Fibroblast of the aortic adventitia (primary cell): ENCODE measurements around the gene CALR. TPM values are rescaled to one million over a fixed set of nuclear protein-coding genes. Genes with fewer than 3 reads are reported as not detected.

Experiments
- DNase-seq: peaks from one replicate; pipeline ENCODE4 v3.0.0-alpha.2; 2010; ENCODE audit warnings: low read depth
- H3K4me3 ChIP-seq: 2 replicates; pipeline ENCODE4 v1.5.1; 2011; ENCODE audit warnings: low read depth, mild to moderate bottlenecking, control low read depth, low read length, moderate library complexity
- total RNA-seq: library from RNA; depleted of rRNA; stranded (reverse); fragments of >200 nt; gene quantifications from 2 replicates; pipeline ENCODE4 v1.2.3, GENCODE V29; 2012; ENCODE audit warnings: low replicate concordance
- TF ChIP-seq, protein P1 (sequence below): IDR thresholded peaks from 2 replicates; pipeline ENCODE4 v1.5.1; 2011; ENCODE audit warnings: mild to moderate bottlenecking, low read length, control low read depth, inconsistent platforms; ENCODE audit not compliant: insufficient read depth

Gene CALR
- total RNA-seq, 1 donor = 1,776 TPM

DNA sequence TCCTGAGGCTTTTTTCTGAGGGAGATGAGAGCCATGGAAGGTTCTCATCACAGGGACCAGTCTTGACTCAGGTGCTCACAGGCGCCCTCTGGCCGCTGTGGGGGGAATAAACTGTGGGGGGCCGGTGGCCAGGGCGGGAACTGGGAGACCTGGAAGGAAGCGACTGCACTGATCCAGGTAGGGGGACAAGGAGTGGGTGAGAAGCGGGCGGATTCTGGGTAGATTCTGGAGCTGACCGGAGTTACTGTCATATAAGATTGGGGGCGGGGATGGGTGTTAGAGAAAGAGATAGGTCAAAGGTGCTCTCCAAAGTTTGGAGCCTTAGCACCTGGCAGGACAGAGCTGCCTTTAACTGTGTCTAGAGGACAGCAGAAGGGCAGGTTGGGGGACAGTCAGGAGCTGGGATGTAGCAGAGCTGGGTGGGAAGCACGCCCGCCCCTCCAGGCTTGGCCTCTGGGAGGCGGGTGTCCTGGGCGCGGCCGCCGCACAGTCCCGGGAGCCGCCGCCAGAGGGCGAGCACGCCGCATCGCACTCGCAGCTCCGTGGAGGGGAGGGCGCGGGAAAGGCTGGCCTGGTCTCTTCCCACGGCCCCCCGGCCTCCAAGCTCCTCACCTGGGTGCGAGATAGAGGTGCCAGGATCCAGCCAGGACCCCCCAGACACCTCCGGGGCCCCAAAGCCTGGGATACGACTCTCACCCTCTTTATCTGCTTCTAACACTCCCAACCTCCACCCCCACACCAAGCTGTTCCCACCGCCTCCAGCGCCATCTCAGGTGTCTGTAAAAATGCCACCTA lies 26.8 kb downstream of the CALR start:
- H3K4me3 ChIP-seq = peak overlapping the region; percentile 67
- peak; percentile 65 for DNase-seq
- TF ChIP-seq, protein P1, sequence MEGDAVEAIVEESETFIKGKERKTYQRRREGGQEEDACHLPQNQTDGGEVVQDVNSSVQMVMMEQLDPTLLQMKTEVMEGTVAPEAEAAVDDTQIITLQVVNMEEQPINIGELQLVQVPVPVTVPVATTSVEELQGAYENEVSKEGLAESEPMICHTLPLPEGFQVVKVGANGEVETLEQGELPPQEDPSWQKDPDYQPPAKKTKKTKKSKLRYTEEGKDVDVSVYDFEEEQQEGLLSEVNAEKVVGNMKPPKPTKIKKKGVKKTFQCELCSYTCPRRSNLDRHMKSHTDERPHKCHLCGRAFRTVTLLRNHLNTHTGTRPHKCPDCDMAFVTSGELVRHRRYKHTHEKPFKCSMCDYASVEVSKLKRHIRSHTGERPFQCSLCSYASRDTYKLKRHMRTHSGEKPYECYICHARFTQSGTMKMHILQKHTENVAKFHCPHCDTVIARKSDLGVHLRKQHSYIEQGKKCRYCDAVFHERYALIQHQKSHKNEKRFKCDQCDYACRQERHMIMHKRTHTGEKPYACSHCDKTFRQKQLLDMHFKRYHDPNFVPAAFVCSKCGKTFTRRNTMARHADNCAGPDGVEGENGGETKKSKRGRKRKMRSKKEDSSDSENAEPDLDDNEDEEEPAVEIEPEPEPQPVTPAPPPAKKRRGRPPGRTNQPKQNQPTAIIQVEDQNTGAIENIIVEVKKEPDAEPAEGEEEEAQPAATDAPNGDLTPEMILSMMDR = peak; percentile 87

DNA sequence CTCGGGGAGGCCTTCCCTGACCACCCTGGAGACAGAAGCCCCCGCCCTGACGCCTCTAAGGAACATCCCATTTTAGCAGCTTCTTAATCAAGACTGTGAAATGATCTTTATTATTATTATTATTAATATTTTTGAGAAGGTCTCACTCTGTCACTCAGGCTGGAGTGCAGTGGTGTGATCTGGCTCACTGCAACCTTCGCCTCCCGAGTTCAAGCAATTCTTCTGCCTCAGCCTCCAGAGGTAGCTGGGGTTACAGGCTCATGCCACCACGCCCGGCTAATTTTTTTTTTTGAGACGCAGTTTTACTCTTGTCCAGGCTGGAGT lies 27.4 kb downstream of the CALR start:
- DNase-seq = no peak
- H3K4me3 ChIP-seq = no peak overlapping the region
- TF ChIP-seq, protein P1 = no peak

DNA sequence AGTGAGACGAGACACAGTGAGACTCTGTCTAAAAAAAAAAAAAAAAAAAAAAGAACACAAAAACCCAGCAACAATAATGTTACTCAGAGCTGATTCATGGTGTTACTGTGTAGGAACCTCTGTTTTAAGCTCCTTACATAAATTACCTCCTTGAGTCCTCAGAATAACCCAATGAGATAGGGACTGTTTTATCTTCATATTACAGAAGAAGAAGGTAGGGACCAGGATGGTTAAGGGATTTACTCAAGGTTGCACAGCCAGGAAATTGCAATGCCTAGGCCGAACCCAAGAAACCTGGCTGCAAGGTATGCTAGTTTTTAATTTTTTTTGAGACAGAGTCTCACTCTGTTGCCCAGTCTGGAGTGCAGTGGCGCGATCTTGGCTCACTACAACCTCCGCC lies 29.5 kb downstream of the CALR start:
- H3K4me3 ChIP-seq = no peak overlapping the region
- TF ChIP-seq, protein P1 = no peak
- no peak for DNase-seq

DNA sequence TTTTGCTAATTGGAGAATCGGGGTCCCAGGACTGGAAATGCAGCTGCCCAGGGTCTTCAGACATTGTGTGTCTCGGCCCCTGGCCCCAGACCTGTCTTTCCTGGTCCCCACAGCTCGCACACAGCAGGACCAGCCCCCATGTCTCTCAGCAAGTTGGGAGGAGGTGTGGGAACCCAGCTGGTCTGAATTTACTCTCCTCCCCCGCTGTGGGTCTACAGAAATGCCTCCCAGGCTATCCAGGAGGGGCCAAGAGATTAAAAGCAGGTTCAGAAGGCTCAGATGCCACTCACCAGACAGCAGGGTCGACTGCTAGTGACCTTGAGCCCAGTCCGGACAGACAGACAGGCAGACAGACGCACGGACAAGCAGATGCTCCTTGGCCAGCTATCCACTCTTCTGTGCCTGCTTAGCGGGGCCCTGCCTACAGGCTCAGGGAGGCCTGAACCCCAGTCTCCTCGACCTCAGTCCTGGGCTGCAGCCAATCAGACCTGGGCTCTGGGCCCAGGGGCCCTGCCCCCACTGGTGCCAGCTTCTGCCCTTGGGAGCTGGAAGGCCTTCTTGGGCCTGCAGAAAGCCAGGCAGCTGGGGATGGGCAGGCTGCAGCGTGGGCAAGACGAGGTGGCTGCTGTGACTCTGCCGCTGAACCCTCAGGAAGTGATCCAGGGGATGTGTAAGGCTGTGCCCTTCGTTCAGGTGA lies 31.0 kb downstream of the CALR start, which contains the start of gene DAND5:
TSS of gene DAND5 (plus strand) at position 285 of the 697 bp plus-strand sequence. CDS start at position 370, 85 bp downstream.
- H3K4me3 ChIP-seq = no peak within 1 kb of the TSS
- no peak for DNase-seq

DNA sequence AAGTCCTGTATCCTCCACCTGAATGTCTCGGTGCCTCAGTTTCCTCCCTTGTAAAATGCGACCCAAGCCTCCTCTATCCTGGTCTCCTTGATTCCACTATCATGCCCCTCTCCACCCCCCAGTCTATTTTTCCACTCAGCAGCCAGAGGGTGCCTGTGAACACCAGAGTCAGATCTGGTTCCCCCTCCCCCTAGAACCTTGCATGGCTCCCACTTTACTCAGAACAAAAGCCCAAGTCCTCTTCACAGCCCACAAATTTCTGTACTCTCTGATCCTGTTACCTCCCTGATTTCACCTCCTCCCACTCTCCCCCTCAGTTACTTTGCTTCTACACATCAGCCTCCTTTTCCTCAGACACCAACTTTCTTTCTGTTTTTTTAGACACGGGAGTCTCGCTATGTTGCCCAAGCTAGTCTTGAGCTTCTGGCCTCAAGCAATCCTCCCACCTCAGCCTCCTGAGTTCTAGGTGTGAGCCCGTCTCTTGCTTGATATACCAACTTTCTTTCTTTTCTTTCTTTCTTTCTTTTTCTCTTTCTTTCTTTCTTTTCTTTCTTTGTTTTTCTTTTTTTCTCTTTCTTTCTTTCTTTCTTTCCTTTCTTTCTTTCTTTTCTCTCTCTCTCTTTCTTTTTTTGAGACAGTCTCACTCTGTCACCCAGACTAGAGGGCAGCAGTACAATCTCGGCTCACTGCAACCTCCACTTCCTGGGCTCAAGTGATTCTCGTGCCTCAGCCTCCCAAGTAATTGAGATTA lies 31.8 kb downstream of the CALR start:
- TF ChIP-seq, protein P1 = no peak
- no peak overlapping the region for H3K4me3 ChIP-seq
- no peak for DNase-seq

More for the DNA sequence above, 31.0 kb downstream of the CALR start, which contains the start of gene DAND5:
- TF ChIP-seq, protein P1 = no peak

DNA sequence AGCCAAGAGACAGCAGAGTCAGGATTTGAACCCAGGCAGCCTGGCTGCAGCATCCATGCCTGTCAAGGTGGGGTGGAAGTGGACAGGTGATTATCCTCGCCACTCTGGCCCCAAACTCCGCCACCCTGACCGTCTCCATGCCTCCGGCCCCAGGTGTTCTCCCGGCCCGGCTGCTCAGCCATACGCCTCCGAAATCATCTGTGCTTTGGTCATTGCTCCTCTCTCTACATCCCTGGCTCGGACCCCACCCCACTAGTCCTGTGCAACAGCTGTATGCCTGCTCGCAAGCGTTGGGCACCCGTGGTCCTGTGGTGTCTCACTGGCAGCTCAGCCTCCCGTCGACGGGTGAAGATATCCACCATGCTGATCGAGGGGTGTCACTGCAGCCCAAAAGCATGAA lies 34.8 kb downstream of the CALR start:
- DNase-seq = no peak
- no peak overlapping the region for H3K4me3 ChIP-seq
- TF ChIP-seq, protein P1 = no peak
